Ammon's horn (tissue), 1 donor: ENCODE data around the gene NSD1.
"Not testable (repeated sequence)": the region's sequence is repeated elsewhere in the genome, so short reads cannot be mapped to it uniquely, and the experiment has no call there.

ENCODE experiments used
- DNase-seq: peaks from one replicate; pipeline ENCODE4 v3.0.0-alpha.2; 2016; ENCODE audit warnings: low spot score

The NSD1 gene

GRCh38 chr5:177290816-177291596 is 157.4 kb downstream of the NSD1 start:
- no peak for DNase-seq

DNA sequence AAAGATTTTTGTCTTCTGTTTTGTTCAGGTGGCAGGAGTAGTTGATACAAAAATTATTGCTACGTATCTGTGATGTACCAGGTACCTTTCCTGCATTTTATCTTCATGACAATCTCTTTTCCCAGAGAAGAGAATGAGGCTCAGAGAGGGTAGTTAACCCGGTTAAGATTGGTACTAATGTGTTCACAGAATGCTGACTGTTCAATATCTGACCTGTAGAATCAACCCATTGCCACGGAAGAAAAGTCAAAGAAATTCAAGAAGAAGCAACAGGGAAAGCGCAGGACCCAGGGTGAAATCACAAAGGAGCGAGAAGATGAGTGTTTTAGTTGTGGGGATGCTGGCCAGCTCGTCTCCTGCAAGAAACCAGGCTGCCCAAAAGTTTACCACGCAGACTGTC is 158.2 kb downstream of the NSD1 start:
- no peak for DNase-seq

DNA sequence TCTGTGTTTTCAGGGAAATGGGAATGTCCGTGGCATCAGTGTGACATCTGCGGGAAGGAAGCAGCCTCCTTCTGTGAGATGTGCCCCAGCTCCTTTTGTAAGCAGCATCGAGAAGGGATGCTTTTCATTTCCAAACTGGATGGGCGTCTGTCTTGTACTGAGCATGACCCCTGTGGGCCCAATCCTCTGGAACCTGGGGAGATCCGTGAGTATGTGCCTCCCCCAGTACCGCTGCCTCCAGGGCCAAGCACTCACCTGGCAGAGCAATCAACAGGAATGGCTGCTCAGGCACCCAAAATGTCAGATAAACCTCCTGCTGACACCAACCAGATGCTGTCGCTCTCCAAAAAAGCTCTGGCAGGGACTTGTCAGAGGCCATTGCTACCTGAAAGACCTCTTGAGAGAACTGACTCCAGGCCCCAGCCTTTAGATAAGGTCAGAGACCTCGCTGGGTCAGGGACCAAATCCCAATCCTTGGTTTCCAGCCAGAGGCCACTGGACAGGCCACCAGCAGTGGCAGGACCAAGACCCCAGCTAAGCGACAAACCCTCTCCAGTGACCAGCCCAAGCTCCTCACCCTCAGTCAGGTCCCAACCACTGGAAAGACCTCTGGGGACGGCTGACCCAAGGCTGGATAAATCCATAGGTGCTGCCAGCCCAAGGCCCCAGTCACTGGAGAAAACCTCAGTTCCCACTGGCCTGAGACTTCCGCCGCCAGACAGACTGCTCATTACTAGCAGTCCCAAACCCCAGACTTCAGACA is 160.4 kb downstream of the NSD1 start:
- no peak for DNase-seq

DNA sequence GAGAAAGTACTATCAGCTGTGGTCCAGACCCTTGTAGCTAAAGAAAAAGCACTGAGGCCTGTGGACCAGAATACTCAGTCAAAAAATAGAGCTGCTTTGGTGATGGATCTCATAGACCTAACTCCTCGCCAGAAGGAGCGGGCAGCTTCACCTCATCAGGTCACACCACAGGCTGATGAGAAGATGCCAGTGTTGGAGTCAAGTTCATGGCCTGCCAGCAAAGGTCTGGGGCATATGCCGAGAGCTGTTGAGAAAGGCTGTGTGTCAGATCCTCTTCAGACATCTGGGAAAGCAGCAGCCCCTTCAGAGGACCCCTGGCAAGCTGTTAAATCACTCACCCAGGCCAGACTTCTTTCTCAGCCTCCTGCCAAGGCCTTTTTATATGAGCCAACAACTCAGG is 161.1 kb downstream of the NSD1 start:
- no peak for DNase-seq

- DNase-seq: no peak
These were observed 162.4 kb downstream of the NSD1 start for GRCh38 chr5:177295924-177296323.

DNA sequence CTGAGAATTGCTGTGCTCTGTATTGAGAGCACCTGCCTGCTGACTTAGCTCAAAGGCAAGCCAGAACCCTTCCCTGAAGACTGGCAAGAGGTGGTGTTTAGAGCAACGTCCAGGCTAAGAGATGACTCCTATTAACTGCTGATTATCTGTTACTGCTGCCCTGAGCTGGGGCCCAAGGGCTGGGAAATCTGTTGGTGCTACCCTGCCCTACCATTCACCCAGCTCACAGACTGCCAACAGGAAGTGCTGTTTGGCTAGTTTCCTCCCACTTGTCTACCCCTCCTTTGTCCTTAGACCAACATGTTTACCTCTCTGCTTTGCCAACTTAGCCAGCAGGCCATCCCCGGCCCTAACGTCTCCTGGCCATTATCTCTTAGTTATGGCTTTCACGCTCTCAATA is 163.0 kb downstream of the NSD1 start:
- no peak for DNase-seq

GRCh38 chr5:177297922-177298321 is 164.3 kb downstream of the NSD1 start:
- DNase-seq: no peak

- DNase-seq: no peak
These were observed 166.1 kb downstream of the NSD1 start for GRCh38 chr5:177299697-177300096.

DNA sequence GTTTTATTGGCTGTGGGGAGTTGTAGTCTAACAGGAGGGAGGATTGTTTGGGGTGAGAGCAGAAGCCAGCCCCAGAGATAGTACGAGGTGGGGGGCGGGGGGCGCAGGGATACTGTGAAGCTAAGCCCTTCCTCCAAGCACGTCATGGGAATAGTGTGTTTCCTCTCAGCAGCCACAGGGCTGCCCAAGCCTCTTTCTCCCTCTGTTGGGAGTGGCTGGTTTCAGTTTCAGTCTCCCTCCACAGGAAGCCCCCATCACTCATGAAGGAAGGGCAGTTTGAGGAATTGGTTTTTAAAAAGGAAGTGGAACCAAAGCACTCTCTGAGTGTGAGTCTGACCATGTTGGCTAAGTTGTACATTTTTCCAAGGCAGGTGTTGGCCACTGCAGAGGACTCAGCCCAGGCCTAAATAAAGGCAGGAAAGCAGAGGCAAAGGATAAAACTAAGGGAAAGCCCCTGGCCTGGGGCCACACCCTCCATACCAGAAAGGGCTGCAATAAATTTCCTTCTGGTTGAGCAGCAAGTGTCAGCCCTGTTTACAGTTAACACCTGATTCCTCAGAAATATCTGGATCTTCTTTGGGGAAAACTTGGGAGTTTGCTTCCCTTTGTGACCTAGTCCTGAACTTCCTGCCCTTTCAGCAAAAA is 166.8 kb downstream of the NSD1 start:
- peak; percentile 77 for DNase-seq

GRCh38 chr5:177300951-177301350 is 167.4 kb downstream of the NSD1 start:
- no peak for DNase-seq

DNA sequence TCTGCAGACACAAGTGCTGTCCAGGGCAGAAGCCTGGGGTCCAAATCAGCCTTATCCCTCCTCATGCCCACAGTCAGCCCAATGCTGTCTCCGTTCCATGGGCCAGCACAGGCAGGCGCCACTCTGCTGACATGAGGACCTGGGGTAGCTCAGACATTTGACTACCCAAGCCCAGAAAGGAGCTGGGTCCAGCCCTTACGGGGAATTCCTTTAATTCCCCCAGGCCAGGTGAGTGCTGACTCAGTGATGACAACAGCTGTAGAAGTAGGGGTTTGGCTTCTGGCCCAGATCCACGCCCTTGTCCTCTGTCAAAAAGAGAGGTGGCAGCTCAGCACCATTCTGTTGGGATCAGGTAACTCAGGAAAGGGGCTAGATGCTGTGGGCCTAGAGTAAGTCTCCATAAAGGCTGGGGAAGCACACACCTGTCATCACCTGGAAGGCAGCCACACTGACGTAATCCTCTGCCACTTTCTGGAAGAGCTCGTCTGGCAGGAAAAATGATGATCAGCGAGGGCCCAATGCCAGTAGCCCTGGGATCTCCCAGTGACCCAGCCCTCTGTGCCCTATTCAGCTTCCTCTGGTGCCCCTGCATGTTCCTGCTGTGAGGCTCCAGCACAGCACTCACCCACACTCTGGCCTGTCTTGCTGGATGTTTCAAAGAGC is 168.1 kb downstream of the NSD1 start:
- no peak for DNase-seq

GRCh38 chr5:177302354-177303110 is 169.0 kb downstream of the NSD1 start:
- DNase-seq: no peak

GRCh38 chr5:177303121-177303924 is 169.8 kb downstream of the NSD1 start, which contains the start of the genes PRELID1 and RAB24:
TSS of gene PRELID1 (plus strand) at chr5:177303799. CDS start at chr5:177303986, 187 bp downstream.
TSS of gene RAB24 (minus strand) at chr5:177303719. CDS start at chr5:177303288, 431 bp downstream.
- DNase-seq: peak; percentile 92

- no peak for DNase-seq
These were observed 170.4 kb downstream of the NSD1 start for GRCh38 chr5:177303925-177304391.

- no peak for DNase-seq
These were observed 171.0 kb downstream of the NSD1 start for GRCh38 chr5:177304392-177305119.

- not testable (repeated sequence) for DNase-seq
These were observed 172.6 kb downstream of the NSD1 start for GRCh38 chr5:177306103-177306640.

GRCh38 chr5:177306674-177307543 is 173.3 kb downstream of the NSD1 start:
- DNase-seq: no peak
